Mesenchymal stem cell (in vitro differentiated cells and primary cell): ENCODE measurements around the gene ESD.
"Not testable (repeated sequence)": the region's sequence is repeated elsewhere in the genome, so short reads cannot be mapped to it uniquely, and the experiment has no call there.

Source experiments
- DNase-seq: peaks from one replicate; pipeline ENCODE4 v3.0.0-alpha.2; 2013
- H2AFZ ChIP-seq: one replicate; pipeline ENCODE4 v1.6.1; 2013; ENCODE audit warnings: low read depth, mild to moderate bottlenecking, control low read depth, inconsistent platforms, low read length, moderate library complexity
- H2AK5ac ChIP-seq: 2 replicates; pipeline ENCODE4 v1.6.1; 2013; ENCODE audit warnings: low read length, moderate library complexity, mild to moderate bottlenecking, inconsistent platforms; ENCODE audit not compliant: severe bottlenecking
- H2BK120ac ChIP-seq: one replicate; pipeline ENCODE4 v1.6.1; 2013; ENCODE audit warnings: low read depth, mild to moderate bottlenecking, inconsistent platforms, low read length, moderate library complexity
- H2BK12ac ChIP-seq, 2 experiments: one replicate each; pipeline ENCODE4 v1.6.1; 2013; ENCODE audit warnings: inconsistent platforms in 2 of 2, low read length in 2 of 2, mild to moderate bottlenecking in 2 of 2, moderate library complexity in 2 of 2, control low read depth in 1 of 2
- H2BK15ac ChIP-seq: one replicate; pipeline ENCODE4 v1.6.1; 2013; ENCODE audit warnings: mild to moderate bottlenecking, low read depth, inconsistent platforms; ENCODE audit not compliant: poor library complexity, severe bottlenecking
- H2BK5ac ChIP-seq: 2 replicates; pipeline ENCODE4 v1.6.1; 2013; ENCODE audit warnings: low read depth, mild to moderate bottlenecking, low read length, control low read depth, inconsistent platforms; ENCODE audit not compliant: poor library complexity, severe bottlenecking
- H3K14ac ChIP-seq, 2 experiments: one replicate each; pipeline ENCODE4 v1.6.1; 2013; ENCODE audit warnings: inconsistent platforms in 2 of 2, low read length in 2 of 2, control low read depth in 1 of 2, mild to moderate bottlenecking in 1 of 2, moderate library complexity in 1 of 2
- H3K18ac ChIP-seq, 2 experiments: one replicate each; pipeline ENCODE4 v1.6.1; 2013; ENCODE audit warnings: inconsistent platforms in 2 of 2, low read length in 2 of 2, control low read depth in 1 of 2, low read depth in 1 of 2, mild to moderate bottlenecking in 1 of 2
- H3K23ac ChIP-seq, 2 experiments: one replicate each; pipeline ENCODE4 v1.6.1; 2013; ENCODE audit warnings: inconsistent platforms in 2 of 2, low read length in 2 of 2, mild to moderate bottlenecking in 2 of 2, moderate library complexity in 2 of 2, control low read depth in 1 of 2
- H3K27ac ChIP-seq: 2 replicates; pipeline ENCODE4 v1.5.1; 2013; ENCODE audit warnings: mild to moderate bottlenecking, moderate library complexity, low read length, control low read depth, inconsistent platforms; ENCODE audit not compliant: poor library complexity, severe bottlenecking
- H3K27me3 ChIP-seq, 2 experiments: 2 replicates each; pipeline versions ENCODE4 v1.6.1 to v1.7.0; 2013; ENCODE audit warnings: low read length in 2 of 2, mild to moderate bottlenecking in 2 of 2, moderate library complexity in 2 of 2, control low read depth in 1 of 2, inconsistent platforms in 1 of 2; ENCODE audit not compliant: control insufficient read depth in 1 of 2, insufficient read depth in 1 of 2
- H3K36me3 ChIP-seq, 2 experiments: 2 replicates each; pipeline versions ENCODE4 v1.6.1 to v1.7.0; 2013; ENCODE audit warnings: low read length in 2 of 2, control low read depth in 1 of 2, inconsistent platforms in 1 of 2, low read depth in 1 of 2, mild to moderate bottlenecking in 1 of 2; ENCODE audit not compliant: insufficient read depth in 2 of 2, control insufficient read depth in 1 of 2
- H3K4ac ChIP-seq, 2 experiments: one replicate each; pipeline ENCODE4 v1.6.1; 2013; ENCODE audit warnings: inconsistent platforms in 2 of 2, low read length in 2 of 2, mild to moderate bottlenecking in 2 of 2, moderate library complexity in 2 of 2, control low read depth in 1 of 2, low read depth in 1 of 2
- H3K4me1 ChIP-seq: 2 replicates; pipeline ENCODE4 v1.6.1; 2013; ENCODE audit warnings: low read depth, low read length, control low read depth; ENCODE audit not compliant: control insufficient read depth, insufficient read depth
- H3K4me2 ChIP-seq: 2 replicates; pipeline ENCODE4 v1.6.1; 2013; ENCODE audit warnings: low read length, mild to moderate bottlenecking, inconsistent platforms; ENCODE audit not compliant: poor library complexity, severe bottlenecking
- H3K4me3 ChIP-seq, 2 experiments: 2 replicates each; pipeline versions ENCODE4 v1.5.1 to v1.7.0; 2013; ENCODE audit warnings: low read length in 2 of 2, mild to moderate bottlenecking in 2 of 2, control low read depth in 1 of 2, low read depth in 1 of 2; ENCODE audit not compliant: insufficient read depth in 1 of 2
- H3K79me1 ChIP-seq: replicated peaks from 2 replicates; pipeline ENCODE4 v1.6.1; 2013; ENCODE audit warnings: mild to moderate bottlenecking, control low read depth, low read length, inconsistent platforms; ENCODE audit not compliant: poor library complexity, severe bottlenecking
- H3K9ac ChIP-seq: 2 replicates; pipeline ENCODE4 v1.7.0; 2013; ENCODE audit warnings: mild to moderate bottlenecking, low read length, moderate library complexity
- H3K9me3 ChIP-seq: 2 replicates; pipeline ENCODE4 v1.7.0; 2013; ENCODE audit warnings: mild to moderate bottlenecking, low read length; ENCODE audit not compliant: control insufficient read depth
- H4K8ac ChIP-seq: one replicate; pipeline ENCODE4 v1.6.1; 2013; ENCODE audit warnings: inconsistent platforms, mild to moderate bottlenecking, low read length, moderate library complexity
- H4K91ac ChIP-seq: one replicate; pipeline ENCODE4 v1.6.1; 2013; ENCODE audit warnings: mild to moderate bottlenecking, low read length, inconsistent platforms
- WGBS: methylation state at CpG from one replicate; pipeline ENCODE4 v1.1.7; 2013; ENCODE audit warnings: mixed read lengths; 5-methylcytosine and 5-hydroxymethylcytosine counted together

The ESD gene

GRCh38 chr13:46773541-46773940 is 23.4 kb downstream of the ESD start:
- no CpG with 5 or more reads among the region's 2 CpGs for WGBS
- H3K4me2 ChIP-seq, result no peak overlapping the region
- H2AFZ ChIP-seq, result no peak overlapping the region
- H3K18ac ChIP-seq, result no peak overlapping the region
- H2AK5ac ChIP-seq, result no peak overlapping the region
- H4K8ac ChIP-seq, result no peak overlapping the region
- no peak overlapping the region for H2BK5ac ChIP-seq
- no peaks in the 10 kb centered on the region for H3K27me3 ChIP-seq
- DNase-seq, result no peak
- H3K36me3 ChIP-seq, result peaks cover 4 to 86% of the 10 kb centered on the region in 2 experiments
- no peak overlapping the region for H4K91ac ChIP-seq
- H2BK15ac ChIP-seq, result no peak overlapping the region
- no peak overlapping the region for H3K14ac ChIP-seq
- peaks cover 5% of the 10 kb centered on the region for H3K79me1 ChIP-seq
- H2BK120ac ChIP-seq, result no peak overlapping the region
- no peak overlapping the region for H3K4me3 ChIP-seq
- H3K27ac ChIP-seq, result no peak overlapping the region
- H3K9me3 ChIP-seq, result no peaks in the 10 kb centered on the region
- no peaks in the 10 kb centered on the region for H3K4me1 ChIP-seq
- no peak overlapping the region for H3K9ac ChIP-seq
- H3K4ac ChIP-seq, result no peak overlapping the region
- H3K23ac ChIP-seq, result no peak overlapping the region
- no peak overlapping the region for H2BK12ac ChIP-seq

GRCh38 chr13:46771693-46772092 is 25.3 kb downstream of the ESD start:
- Histone ChIP-seq H3K9me3 (no peaks in the 10 kb centered on the region), H3K36me3 (peaks cover 4 to 68% of the 10 kb centered on the region in 2 experiments), H3K27ac (no peak overlapping the region), H3K27me3 (no peaks in the 10 kb centered on the region), H3K14ac (no peak overlapping the region), H3K4me3 (no peak overlapping the region), H4K8ac (no peak overlapping the region), H3K4ac (no peak overlapping the region), H2BK5ac (no peak overlapping the region), H2BK120ac (no peak overlapping the region), H3K4me2 (no peak overlapping the region), H3K9ac (no peak overlapping the region), H2BK12ac (no peak overlapping the region), H2BK15ac (no peak overlapping the region), H3K79me1 (peaks cover 5% of the 10 kb centered on the region), H3K4me1 (no peaks in the 10 kb centered on the region), H2AK5ac (no peak overlapping the region), H4K91ac (no peak overlapping the region), H3K23ac (no peak overlapping the region), H3K18ac (no peak overlapping the region), H2AFZ (no peak overlapping the region)
- no peak for DNase-seq

- not testable (repeated sequence) for H3K9me3 ChIP-seq, H2BK12ac ChIP-seq, H2AFZ ChIP-seq, H3K4ac ChIP-seq, H3K4me3 ChIP-seq, H2BK15ac ChIP-seq, H3K9ac ChIP-seq, H3K14ac ChIP-seq, H3K4me1 ChIP-seq, H2BK5ac ChIP-seq, H4K91ac ChIP-seq, H3K4me2 ChIP-seq, H3K23ac ChIP-seq, H4K8ac ChIP-seq, H3K18ac ChIP-seq, H2BK120ac ChIP-seq, H3K27me3 ChIP-seq, DNase-seq, H3K79me1 ChIP-seq, H2AK5ac ChIP-seq, H3K27ac ChIP-seq
- peaks cover 4 to 51% of the 10 kb centered on the region in 2 experiments for H3K36me3 ChIP-seq
- 100% methylated on average over 1 of the region's 4 CpGs for WGBS
Measured at GRCh38 chr13:46769925-46770324, 27.0 kb downstream of the ESD start.

GRCh38 chr13:46761866-46762265 is 35.1 kb downstream of the ESD start:
- no peak overlapping the region for H3K27ac ChIP-seq
- no peak overlapping the region for H4K8ac ChIP-seq
- peaks cover under 1% of the 10 kb centered on the region for H3K4me1 ChIP-seq
- H3K36me3 ChIP-seq, result no peaks in the 10 kb centered on the region
- H2BK15ac ChIP-seq, result no peak overlapping the region
- no peak overlapping the region for H2AK5ac ChIP-seq
- H2AFZ ChIP-seq, result no peak overlapping the region
- H3K18ac ChIP-seq, result no peak overlapping the region
- DNase-seq, result no peak
- H3K79me1 ChIP-seq, result no peaks in the 10 kb centered on the region
- no peak overlapping the region for H2BK5ac ChIP-seq
- WGBS, result 95% methylated on average over 5 of the region's 5 CpGs
- no peaks in the 10 kb centered on the region for H3K27me3 ChIP-seq
- no peak overlapping the region for H3K9ac ChIP-seq
- H3K4ac ChIP-seq, result no peak overlapping the region
- no peak overlapping the region for H2BK120ac ChIP-seq
- H3K4me3 ChIP-seq, result no peak overlapping the region
- H3K14ac ChIP-seq, result no peak overlapping the region
- no peaks in the 10 kb centered on the region for H3K9me3 ChIP-seq
- no peak overlapping the region for H3K4me2 ChIP-seq
- H4K91ac ChIP-seq, result no peak overlapping the region
- H3K23ac ChIP-seq, result no peak overlapping the region
- no peak overlapping the region for H2BK12ac ChIP-seq
